ENCODE measurements around the gene THEM4.

Gene THEM4

GRCh38 chr1:151859891-151860293, 49.4 kb downstream of the THEM4 start:
- DNase-seq (ENCODE audit: low read depth) = no peak

GRCh38 chr1:151858886-151859665, 50.2 kb downstream of the THEM4 start:
- DNase-seq (ENCODE audit: low read depth) = no peak

- no peak for DNase-seq (ENCODE audit: low read depth)
Observed at GRCh38 chr1:151858030-151858746, 51.1 kb downstream of the THEM4 start.

GRCh38 chr1:151855933-151856332, 53.4 kb downstream of the THEM4 start:
- DNase-seq (ENCODE audit: low read depth) = no peak

GRCh38 chr1:151855516-151855915, 53.8 kb downstream of the THEM4 start:
- DNase-seq (ENCODE audit: low read depth) = peak; percentile 18

- no peak for DNase-seq (ENCODE audit: low read depth)
Observed at GRCh38 chr1:151854658-151855057, 54.7 kb downstream of the THEM4 start.

- DNase-seq (ENCODE audit: low read depth) = no peak
Observed at GRCh38 chr1:151853411-151853943, 55.8 kb downstream of the THEM4 start, which contains the start of gene THEM5. Gene THEM5, minus strand, starts transcription at chr1:151853712. Its CDS starts 147 bp downstream, at chr1:151853565.

- no peak for DNase-seq (ENCODE audit: low read depth)
Observed at GRCh38 chr1:151852733-151853132, 56.6 kb downstream of the THEM4 start.

GRCh38 chr1:151851886-151852285, 57.4 kb downstream of the THEM4 start:
- no peak for DNase-seq (ENCODE audit: low read depth)

- no peak for DNase-seq (ENCODE audit: low read depth)
Observed at GRCh38 chr1:151849871-151850270, 59.4 kb downstream of the THEM4 start.

- no peak for DNase-seq (ENCODE audit: low read depth)
Observed at GRCh38 chr1:151849126-151849525, 60.2 kb downstream of the THEM4 start.

GRCh38 chr1:151847867-151848596, 61.3 kb downstream of the THEM4 start:
- no peak for DNase-seq (ENCODE audit: low read depth)

GRCh38 chr1:151846686-151847237, 62.5 kb downstream of the THEM4 start:
- DNase-seq (ENCODE audit: low read depth) = no peak

- DNase-seq (ENCODE audit: low read depth) = peak; percentile 43
Observed at GRCh38 chr1:151846062-151846568, 63.2 kb downstream of the THEM4 start.

- DNase-seq (ENCODE audit: low read depth) = no peak
Observed at GRCh38 chr1:151843398-151843797, 65.9 kb downstream of the THEM4 start.

GRCh38 chr1:151841141-151841540, 68.2 kb downstream of the THEM4 start:
- DNase-seq (ENCODE audit: low read depth) = peak; percentile 81

GRCh38 chr1:151840421-151840820, 68.9 kb downstream of the THEM4 start:
- no peak for DNase-seq (ENCODE audit: low read depth)

GRCh38 chr1:151839457-151840403, 69.6 kb downstream of the THEM4 start, which contains the start of gene C2CD4D:
Gene C2CD4D, minus strand, starts transcription at chr1:151839820. Its CDS starts 831 bp downstream, at chr1:151838989.
- no peak for DNase-seq (ENCODE audit: low read depth)

- DNase-seq (ENCODE audit: low read depth) = no peak
Observed at GRCh38 chr1:151839082-151839412, 70.3 kb downstream of the THEM4 start.

GRCh38 chr1:151838222-151839081, 70.9 kb downstream of the THEM4 start:
- no peak for DNase-seq (ENCODE audit: low read depth)
